GM12872 (cell line): ENCODE measurements around the gene ATAD5.

ENCODE experiments used
- CTCF ChIP-seq: IDR thresholded peaks from 3 replicates; pipeline ENCODE4 v1.5.1; 2011; ENCODE audit warnings: low read depth, mild to moderate bottlenecking, low read length, moderate library complexity; ENCODE audit not compliant: insufficient read depth

ATAD5 gene

DNA sequence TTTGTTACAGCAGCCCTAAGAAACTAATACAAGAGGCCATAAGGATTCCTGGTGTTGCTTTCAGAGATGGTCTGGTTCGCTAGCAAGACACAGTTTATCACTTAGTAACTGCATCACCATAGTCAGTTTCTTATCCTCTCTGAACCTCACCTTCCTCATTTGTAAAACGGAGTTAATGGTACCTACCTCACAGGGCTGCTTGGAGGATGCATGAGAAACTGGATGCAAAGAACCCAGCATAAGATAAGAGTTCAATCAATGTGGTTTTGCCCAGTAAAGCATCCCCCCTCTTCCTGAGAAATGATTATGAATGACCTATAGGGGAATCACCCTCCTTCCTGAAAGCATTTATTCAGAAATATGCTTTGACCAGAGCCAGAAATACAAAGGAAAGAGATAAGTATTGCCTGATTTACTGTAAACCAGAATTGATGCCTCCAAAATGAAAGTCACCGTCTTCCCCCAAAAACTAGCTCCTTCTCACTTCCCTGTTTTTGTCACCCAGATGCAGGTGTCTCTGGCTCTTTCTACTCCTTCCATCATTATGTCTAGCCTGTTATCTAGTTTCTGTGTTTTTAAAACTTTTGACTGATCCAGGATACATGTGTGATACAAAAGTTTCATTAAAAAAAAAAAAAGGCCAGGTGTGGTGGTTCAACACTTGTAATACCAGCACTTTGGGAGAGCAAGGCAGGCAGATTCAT lies 77.1 kb downstream of the ATAD5 start:
- no peak for TF ChIP-seq CTCF

GRCh38 chr17:30913955-30914354 lies 82.2 kb downstream of the ATAD5 start:
- TF ChIP-seq CTCF, result no peak

DNA sequence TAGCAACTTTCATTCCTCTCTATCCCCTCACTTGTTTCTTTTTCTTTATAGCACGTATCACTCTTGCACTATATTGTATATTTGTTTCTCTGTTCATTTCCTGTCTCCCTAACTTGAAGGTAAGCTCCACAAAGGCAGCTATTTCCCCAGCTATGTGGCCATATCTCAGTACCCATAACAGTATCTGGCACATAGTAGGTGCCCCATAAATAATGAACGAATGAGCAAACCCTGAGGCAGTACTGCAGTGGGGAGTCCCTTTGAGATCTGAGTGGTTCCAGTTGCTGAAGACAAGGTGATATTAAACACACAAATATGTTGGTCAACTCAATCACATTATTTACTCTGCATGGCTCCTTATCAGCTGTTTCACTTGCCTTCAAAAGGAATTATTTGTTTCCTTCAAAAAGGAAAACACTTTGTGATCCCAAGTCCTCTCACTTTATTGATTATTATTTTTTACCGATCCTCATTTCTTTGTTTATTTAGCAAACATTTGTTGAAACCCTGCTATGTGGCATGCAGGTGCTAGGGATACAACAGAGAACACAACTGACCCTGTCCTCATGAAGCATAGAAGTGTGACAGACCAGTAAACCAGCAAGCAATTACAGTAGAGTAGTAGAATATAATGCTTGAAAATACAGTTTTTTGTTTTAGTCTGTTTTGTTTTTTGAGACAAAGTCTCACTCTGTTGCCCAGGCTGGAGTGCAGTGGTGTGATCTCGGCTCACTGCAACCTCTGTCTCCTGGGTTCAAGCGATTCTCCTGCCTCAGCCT lies 84.3 kb downstream of the ATAD5 start:
- TF ChIP-seq CTCF, result no peak

DNA sequence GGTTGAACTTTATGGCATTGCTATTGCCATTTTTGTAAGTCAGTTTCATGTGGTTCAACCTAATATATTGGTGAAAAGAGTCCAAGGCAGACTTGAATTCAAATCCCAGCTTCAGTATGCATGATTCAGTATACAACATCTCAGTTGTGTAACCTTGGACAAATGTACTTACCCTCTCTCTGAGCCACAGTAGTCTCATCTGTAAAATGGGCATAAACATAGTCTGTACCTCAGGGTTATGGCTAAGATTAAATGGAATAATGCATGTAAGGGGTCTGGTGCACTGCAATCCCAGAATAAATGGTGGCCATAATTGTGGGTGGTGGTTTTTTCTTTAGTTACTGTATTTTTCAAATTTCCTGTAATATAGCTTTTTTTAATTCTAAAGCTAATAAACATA lies 85.3 kb downstream of the ATAD5 start:
- no peak for TF ChIP-seq CTCF

GRCh38 chr17:30920282-30920681 lies 88.5 kb downstream of the ATAD5 start:
- no peak for TF ChIP-seq CTCF

DNA sequence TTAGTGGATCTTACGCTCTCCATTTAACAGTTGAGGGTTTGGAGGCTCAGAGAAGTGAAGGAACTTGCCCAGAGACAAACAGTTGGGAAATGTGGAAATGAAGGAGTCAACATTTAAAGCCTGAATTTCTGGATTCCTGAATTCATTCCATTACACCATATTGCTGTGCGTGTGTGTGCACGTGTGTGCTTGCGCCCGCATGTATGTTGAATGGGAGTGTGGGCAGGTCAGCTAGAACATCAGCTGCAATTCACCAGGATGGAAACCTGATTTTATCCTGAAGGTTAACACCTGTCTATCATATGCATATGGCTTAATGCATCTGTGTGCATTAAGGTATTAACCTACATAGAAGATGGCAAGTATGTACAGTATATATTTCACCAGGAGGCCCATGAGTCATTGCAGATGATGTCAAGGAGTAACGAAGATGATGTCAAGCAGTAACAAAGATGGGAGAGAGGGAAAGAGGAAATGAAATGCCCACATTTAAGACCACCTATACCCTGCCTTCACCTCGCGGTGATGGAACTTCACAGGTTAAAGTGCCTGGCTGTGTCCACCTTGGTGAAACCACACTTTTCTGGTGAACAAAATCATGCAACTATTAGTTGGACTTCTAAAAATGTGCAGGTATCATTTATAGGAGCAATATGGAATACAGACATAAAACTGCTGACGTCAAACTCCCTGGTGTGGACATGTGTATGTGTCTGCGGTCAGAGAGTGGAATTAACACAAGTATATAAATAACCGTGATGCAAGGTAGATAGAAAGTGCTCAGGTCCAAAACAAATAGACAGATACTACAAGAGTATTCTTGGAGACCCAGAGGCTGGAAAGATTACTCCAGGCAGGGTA lies 89.1 kb downstream of the ATAD5 start:
- TF ChIP-seq CTCF, result no peak

DNA sequence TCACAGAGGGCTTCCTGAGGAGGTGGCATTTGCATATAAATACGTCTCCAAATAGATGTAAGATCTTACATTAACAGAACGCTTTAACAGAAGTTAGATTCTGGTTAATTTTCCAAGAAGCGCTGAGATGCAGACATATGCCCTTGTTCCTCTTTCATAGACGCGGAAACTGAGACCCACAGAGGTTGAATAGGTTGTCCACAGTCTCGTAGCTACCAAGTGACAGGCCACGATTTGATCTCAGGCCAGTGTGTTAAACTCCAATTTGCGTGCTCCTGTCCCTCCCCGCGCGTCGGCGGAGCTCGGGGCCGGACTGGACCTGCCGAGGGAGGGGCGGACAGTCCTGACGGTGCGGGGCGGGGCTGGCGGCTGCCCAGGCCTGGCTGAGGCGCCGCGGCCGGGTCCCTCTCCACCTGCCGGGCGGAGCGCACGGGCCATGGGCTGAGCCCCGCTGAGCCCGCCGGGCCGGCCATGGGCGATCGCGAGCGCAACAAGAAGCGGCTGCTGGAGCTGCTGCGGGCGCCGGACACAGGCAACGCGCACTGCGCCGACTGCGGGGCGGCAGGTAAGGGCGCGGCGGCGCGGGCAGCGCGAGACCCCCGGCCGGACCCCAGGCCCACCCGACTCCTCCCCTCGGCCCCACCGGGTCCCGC lies 89.9 kb downstream of the ATAD5 start, which contains the start of gene ADAP2:
Gene ADAP2 (plus strand): TSS at position 402 of the 653 bp plus-strand sequence. CDS start 70 bp downstream, at position 472.
- no peak for TF ChIP-seq CTCF
